Caco-2 (cell line): ENCODE results near the gene RGS17. TPM values are rescaled to one million over a fixed set of nuclear protein-coding genes. Genes with fewer than 3 reads are reported as not detected.

Experiments
- BruUV-seq: library from RNA; stranded (reverse); fragments of 400-500 nt; replicated peaks from 2 replicates; lab custom pipeline; 2021; lab: Mats Ljungman, UMichigan
- CTCF ChIA-PET: fragments of 300-600 bp; sonication (Branson Sonifier 250); formaldehyde crosslinking; loops from one replicate; lab custom pipeline; 2022; ENCODE audit warnings: antibody characterized with exemption; lab: Charles Lee
- POLR2A ChIA-PET: fragments of 300-600 bp; sonication (Branson Sonifier 250); formaldehyde crosslinking; loops from one replicate; lab custom pipeline; 2022; ENCODE audit warnings: antibody characterized with exemption; lab: Charles Lee
- DNase-seq, 2 experiments: peaks; one replicate each; pipeline versions ENCODE4 v3.0.0 to v3.0.0-alpha.2; 2020 to 2022
- H3K27me3 ChIP-seq: replicated peaks from 2 replicates; pipeline ENCODE4 v1.6.0; 2011; ENCODE audit warnings: low read length; ENCODE audit not compliant: control insufficient read depth, insufficient read depth
- H3K36me3 ChIP-seq: 2 replicates; pipeline ENCODE4 v1.5.1; 2011; ENCODE audit warnings: low read length; ENCODE audit not compliant: control insufficient read depth, insufficient read depth
- H3K4me1 ChIP-seq: fragments of 250-450 bp; sonication (Bioruptor Pico); 2 replicates; pipeline ENCODE4 v1.5.1; 2020; ENCODE audit warnings: mild to moderate bottlenecking
- H3K4me3 ChIP-seq: 2 replicates; pipeline ENCODE4 v1.5.1; 2011; ENCODE audit warnings: low read depth, mild to moderate bottlenecking, control low read depth, low read length
- H3K9me3 ChIP-seq: fragments of 250-450 bp; sonication (Bioruptor Pico); 2 replicates; pipeline ENCODE4 v1.5.1; 2020; ENCODE audit warnings: mild to moderate bottlenecking, moderate library complexity
- H3K27ac Mint-ChIP-seq: one replicate; pipeline ENCODE4 v1.8.0; 2022; ENCODE audit warnings: mixed read lengths; ENCODE audit not compliant: unreplicated experiment
- H3K27me3 Mint-ChIP-seq: one replicate; pipeline ENCODE4 v1.8.0; 2022; ENCODE audit warnings: mixed read lengths; ENCODE audit not compliant: insufficient read depth, unreplicated experiment
- H3K36me3 Mint-ChIP-seq: one replicate; pipeline ENCODE4 v1.8.0; 2022; ENCODE audit warnings: mild to moderate bottlenecking, mixed read lengths; ENCODE audit not compliant: insufficient read depth, unreplicated experiment
- H3K4me1 Mint-ChIP-seq: one replicate; pipeline ENCODE4 v1.8.0; 2022; ENCODE audit warnings: low read depth, mixed read lengths; ENCODE audit not compliant: unreplicated experiment
- H3K4me3 Mint-ChIP-seq: one replicate; pipeline ENCODE4 v1.8.0; 2022; ENCODE audit warnings: mild to moderate bottlenecking, moderate library complexity, mixed read lengths; ENCODE audit not compliant: unreplicated experiment
- H3K9me3 Mint-ChIP-seq: one replicate; pipeline ENCODE4 v1.8.0; 2022; ENCODE audit warnings: mixed read lengths; ENCODE audit not compliant: unreplicated experiment
- intact Hi-C: fragments of 100-400 bp; cut with micrococcal nuclease; formaldehyde crosslinking; loops from one replicate; pipeline ENCODE4 v1.10.0; 2022; ENCODE audit not compliant: unreplicated experiment
- total RNA-seq: library from RNA; stranded (reverse); gene quantifications from 2 replicates; pipeline ENCODE4 v1.2.3, GENCODE V29; 2022
- TF ChIP-seq, protein P1 (sequence below), 2 experiments: fragments of 200-600 bp in 1 of 2; IDR thresholded peaks; 1 replicate in 1 of 2; 2 replicates in 1 of 2; pipeline versions ENCODE4 v1.5.1 to v1.8.0; 2011 to 2022; ENCODE audit warnings: antibody characterized with exemption in 1 of 2, control low read depth in 1 of 2, inconsistent platforms in 1 of 2, low read depth in 1 of 2, low read length in 1 of 2, mild to moderate bottlenecking in 1 of 2, moderate library complexity in 1 of 2; ENCODE audit not compliant: insufficient read depth in 1 of 2, severe bottlenecking in 1 of 2, unreplicated experiment in 1 of 2

The RGS17 gene
- total RNA-seq, 1 experiment from 2014 or later: not detected

DNA sequence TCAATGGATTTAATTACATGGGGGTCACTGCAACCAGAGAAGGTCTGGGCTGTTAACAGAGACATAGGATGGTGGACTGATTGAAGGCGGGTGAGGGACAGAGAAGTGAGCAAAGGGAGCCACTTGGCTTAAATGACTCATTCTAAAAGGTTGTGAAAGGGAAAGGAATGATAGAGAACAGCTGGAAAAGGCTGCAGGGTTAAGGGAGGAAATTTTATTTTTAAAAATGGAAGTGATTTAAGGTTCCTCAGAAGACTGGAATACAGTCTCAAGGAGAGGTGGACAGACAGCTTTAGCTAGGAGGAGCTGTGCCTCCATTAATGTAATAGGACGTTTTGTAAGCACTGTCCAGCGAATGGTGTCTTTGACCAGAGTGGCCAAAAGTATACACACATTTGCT, 46.7 kb downstream of the RGS17 start:
- no peaks in the 10 kb centered on the region for H3K4me1 ChIP-seq
- H3K27ac Mint-ChIP-seq: no peak overlapping the region
- no peaks in the 10 kb centered on the region; the same call in 1 of the 2 replicates for H3K9me3 ChIP-seq
- DNase-seq: no peak
- H3K27me3 Mint-ChIP-seq: no peaks in the 10 kb centered on the region
- POLR2A ChIA-PET: no interaction called here
- BruUV-seq: no TSS peak
- H3K36me3 ChIP-seq: no peaks in the 10 kb centered on the region
- TF ChIP-seq, protein P1, sequence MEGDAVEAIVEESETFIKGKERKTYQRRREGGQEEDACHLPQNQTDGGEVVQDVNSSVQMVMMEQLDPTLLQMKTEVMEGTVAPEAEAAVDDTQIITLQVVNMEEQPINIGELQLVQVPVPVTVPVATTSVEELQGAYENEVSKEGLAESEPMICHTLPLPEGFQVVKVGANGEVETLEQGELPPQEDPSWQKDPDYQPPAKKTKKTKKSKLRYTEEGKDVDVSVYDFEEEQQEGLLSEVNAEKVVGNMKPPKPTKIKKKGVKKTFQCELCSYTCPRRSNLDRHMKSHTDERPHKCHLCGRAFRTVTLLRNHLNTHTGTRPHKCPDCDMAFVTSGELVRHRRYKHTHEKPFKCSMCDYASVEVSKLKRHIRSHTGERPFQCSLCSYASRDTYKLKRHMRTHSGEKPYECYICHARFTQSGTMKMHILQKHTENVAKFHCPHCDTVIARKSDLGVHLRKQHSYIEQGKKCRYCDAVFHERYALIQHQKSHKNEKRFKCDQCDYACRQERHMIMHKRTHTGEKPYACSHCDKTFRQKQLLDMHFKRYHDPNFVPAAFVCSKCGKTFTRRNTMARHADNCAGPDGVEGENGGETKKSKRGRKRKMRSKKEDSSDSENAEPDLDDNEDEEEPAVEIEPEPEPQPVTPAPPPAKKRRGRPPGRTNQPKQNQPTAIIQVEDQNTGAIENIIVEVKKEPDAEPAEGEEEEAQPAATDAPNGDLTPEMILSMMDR (IDR thresholded peaks at IDR 0.05; ENCODE audit: insufficient read depth in 1 of 2, low read depth in 1 of 2, low read length in 1 of 2, severe bottlenecking in 1 of 2, unreplicated experiment in 1 of 2): no peak
- H3K9me3 Mint-ChIP-seq: no peaks in the 10 kb centered on the region
- no peak overlapping the region for H3K4me3 Mint-ChIP-seq
- no peaks in the 10 kb centered on the region for H3K4me1 Mint-ChIP-seq
- CTCF ChIA-PET: no interaction called here
- no peak overlapping the region for H3K4me3 ChIP-seq
- H3K27me3 ChIP-seq: no peaks in the 10 kb centered on the region
- intact Hi-C loops: no loop called here
- no peaks in the 10 kb centered on the region for H3K36me3 Mint-ChIP-seq

DNA sequence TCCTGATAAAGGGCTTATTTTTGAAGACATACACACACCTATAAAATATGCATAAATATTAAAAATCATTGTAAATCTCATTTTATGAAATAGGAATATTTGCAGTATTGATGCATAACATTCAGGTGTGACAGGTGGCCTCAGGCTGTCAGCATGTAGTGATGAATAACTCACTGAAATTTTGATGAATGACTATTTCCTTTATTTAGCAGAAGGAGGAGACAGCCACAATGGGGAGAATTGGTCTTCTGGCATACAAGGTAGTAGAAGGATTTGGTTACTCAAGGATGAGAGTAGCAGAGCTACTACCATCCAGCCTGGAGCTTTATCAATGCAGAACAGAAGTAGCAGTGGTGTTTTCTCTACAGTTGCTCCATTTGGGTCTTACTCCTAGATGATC, 47.2 kb downstream of the RGS17 start:
- BruUV-seq: no TSS peak
- intact Hi-C loops: no loop called here
- Mint-ChIP-seq H3K4me3 (no peak overlapping the region), H3K9me3 (no peaks in the 10 kb centered on the region), H3K36me3 (no peaks in the 10 kb centered on the region), H3K27me3 (no peaks in the 10 kb centered on the region), H3K27ac (no peak overlapping the region), H3K4me1 (no peaks in the 10 kb centered on the region)
- Histone ChIP-seq H3K4me3 (no peak overlapping the region), H3K4me1 (no peaks in the 10 kb centered on the region), H3K27me3 (no peaks in the 10 kb centered on the region), H3K9me3 (no peaks in the 10 kb centered on the region; the same call in 1 of the 2 replicates), H3K36me3 (no peaks in the 10 kb centered on the region)
- no peak for DNase-seq
- ChIA-PET POLR2A (no interaction called here), CTCF (no interaction called here)
- TF ChIP-seq, protein P1 (IDR thresholded peaks at IDR 0.05; ENCODE audit: insufficient read depth in 1 of 2, low read depth in 1 of 2, low read length in 1 of 2, severe bottlenecking in 1 of 2, unreplicated experiment in 1 of 2): no peak

DNA sequence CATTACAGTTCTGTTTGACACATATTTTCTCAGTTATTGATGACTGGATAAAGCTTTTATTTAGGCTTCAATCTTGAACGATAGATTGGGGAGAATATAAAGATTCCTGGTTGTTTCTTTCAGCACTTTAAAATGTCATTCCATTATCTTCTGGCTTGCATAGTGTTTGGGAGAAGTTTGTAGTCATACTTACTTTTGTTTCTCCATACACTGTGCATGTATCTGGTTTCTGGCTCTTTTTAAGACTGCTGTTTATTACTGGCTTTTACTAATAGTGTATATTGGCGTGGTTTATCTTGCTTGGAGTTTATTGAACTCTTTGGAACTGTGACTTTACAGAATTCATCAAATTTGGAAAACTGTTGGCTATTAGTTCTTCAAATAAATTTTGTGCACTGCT, 49.2 kb downstream of the RGS17 start:
- Histone ChIP-seq H3K27me3 (no peaks in the 10 kb centered on the region), H3K4me1 (no peaks in the 10 kb centered on the region), H3K36me3 (no peaks in the 10 kb centered on the region), H3K4me3 (no peak overlapping the region), H3K9me3 (no peaks in the 10 kb centered on the region; the same call in 1 of the 2 replicates)
- DNase-seq: no peak
- POLR2A ChIA-PET: no interaction called here
- no peak overlapping the region for H3K4me3 Mint-ChIP-seq
- no peaks in the 10 kb centered on the region for H3K4me1 Mint-ChIP-seq
- CTCF ChIA-PET: no interaction called here
- H3K27ac Mint-ChIP-seq: no peak overlapping the region
- intact Hi-C loops: no loop called here
- H3K27me3 Mint-ChIP-seq: peaks cover 5% of the 10 kb centered on the region
- TF ChIP-seq, protein P1 (IDR thresholded peaks at IDR 0.05; ENCODE audit: insufficient read depth in 1 of 2, low read depth in 1 of 2, low read length in 1 of 2, severe bottlenecking in 1 of 2, unreplicated experiment in 1 of 2): no peak
- no peaks in the 10 kb centered on the region for H3K9me3 Mint-ChIP-seq
- BruUV-seq: no TSS peak
- no peaks in the 10 kb centered on the region for H3K36me3 Mint-ChIP-seq
